OCI-LY7 (cell line): Measurements from ENCODE around the gene PACSIN3.

Source experiments
- CTCF ChIP-seq: fragments of 200-600 bp; sonication (generic); conservative IDR thresholded peaks from 2 replicates; pipeline ENCODE4 v1.5.1; 2014; ENCODE audit warnings: mild to moderate bottlenecking, antibody characterized with exemption, low read length, moderate library complexity, mixed read lengths
- EZH2phosphoT487 ChIP-seq: fragments of 200-600 bp; sonication (generic); IDR thresholded peaks from 2 replicates; pipeline ENCODE4 v1.6.1; 2018; ENCODE audit warnings: low read depth, borderline replicate concordance, mild to moderate bottlenecking, mixed run types, antibody characterized with exemption, low read length, moderate library complexity, mixed read lengths

DNA sequence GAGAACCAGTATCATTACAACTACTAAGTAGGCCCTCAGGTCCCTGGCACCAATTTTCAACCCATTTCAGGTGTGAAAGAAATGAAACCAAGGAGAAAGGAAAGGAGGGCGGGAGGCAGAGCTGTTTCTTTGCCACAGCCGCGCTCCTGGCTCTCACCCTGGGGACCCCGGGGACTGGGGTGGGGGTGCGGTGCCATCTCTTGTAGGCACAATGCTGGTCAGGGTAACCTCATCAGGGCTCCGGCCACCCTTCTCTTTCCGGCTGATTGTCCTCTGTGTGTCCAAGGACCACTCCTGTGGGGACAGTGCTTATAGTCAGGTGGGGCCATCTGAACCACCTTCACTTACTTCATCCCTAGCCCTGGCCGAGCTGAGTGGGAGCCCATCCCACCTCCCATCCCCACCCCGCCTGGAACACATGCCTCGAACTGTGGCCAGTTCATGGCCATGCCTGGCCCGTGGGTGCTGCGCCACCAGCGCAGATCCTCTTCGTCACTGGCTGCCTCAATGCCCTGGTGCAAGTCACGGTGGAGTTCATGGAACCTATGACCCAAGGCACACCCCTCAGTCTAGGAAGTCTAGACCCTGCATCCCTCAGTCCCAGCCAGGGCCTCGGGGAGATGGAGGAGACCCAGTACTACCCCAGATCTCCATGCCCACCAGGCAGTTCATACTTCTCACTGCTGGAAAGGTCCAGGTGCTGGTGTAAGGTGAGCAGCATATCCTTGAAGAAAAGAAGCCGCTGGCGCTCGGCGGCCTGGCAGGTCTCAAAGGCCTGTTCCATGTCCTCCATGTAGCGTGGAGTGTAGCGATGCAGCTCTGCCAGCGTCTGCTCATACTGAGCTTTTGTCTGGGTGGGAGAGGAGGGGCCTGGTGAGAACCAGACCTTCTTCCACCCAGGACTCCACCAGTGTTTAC is 7.2 kb downstream of the PACSIN3 start:
- TF ChIP-seq CTCF, result no peak
- TF ChIP-seq EZH2phosphoT487, result no peak
